Mucosa of stomach (tissue), 1 donor: ENCODE measurements around the gene MPRIP.

Experiments used
- H3K27me3 ChIP-seq: one replicate; pipeline ENCODE4 v1.7.0; 2013; ENCODE audit warnings: mild to moderate bottlenecking, low read length; ENCODE audit not compliant: control insufficient read depth, insufficient read depth
- H3K36me3 ChIP-seq: one replicate; pipeline ENCODE4 v1.7.0; 2013; ENCODE audit warnings: low read length; ENCODE audit not compliant: control insufficient read depth, insufficient read depth
- H3K4me1 ChIP-seq: one replicate; pipeline ENCODE4 v1.7.0; 2013; ENCODE audit warnings: mild to moderate bottlenecking, low read length; ENCODE audit not compliant: control insufficient read depth, insufficient read depth
- H3K4me3 ChIP-seq: one replicate; pipeline ENCODE4 v1.7.0; 2013; ENCODE audit warnings: low read length
- H3K9ac ChIP-seq: one replicate; pipeline ENCODE4 v1.7.0; 2013; ENCODE audit warnings: mild to moderate bottlenecking, low read length, moderate library complexity
- H3K9me3 ChIP-seq: one replicate; pipeline ENCODE4 v1.7.0; 2013; ENCODE audit warnings: mild to moderate bottlenecking, low read length, moderate library complexity; ENCODE audit not compliant: control insufficient read depth
- donor health status: Pancreatic carcinoma.

The MPRIP gene

DNA sequence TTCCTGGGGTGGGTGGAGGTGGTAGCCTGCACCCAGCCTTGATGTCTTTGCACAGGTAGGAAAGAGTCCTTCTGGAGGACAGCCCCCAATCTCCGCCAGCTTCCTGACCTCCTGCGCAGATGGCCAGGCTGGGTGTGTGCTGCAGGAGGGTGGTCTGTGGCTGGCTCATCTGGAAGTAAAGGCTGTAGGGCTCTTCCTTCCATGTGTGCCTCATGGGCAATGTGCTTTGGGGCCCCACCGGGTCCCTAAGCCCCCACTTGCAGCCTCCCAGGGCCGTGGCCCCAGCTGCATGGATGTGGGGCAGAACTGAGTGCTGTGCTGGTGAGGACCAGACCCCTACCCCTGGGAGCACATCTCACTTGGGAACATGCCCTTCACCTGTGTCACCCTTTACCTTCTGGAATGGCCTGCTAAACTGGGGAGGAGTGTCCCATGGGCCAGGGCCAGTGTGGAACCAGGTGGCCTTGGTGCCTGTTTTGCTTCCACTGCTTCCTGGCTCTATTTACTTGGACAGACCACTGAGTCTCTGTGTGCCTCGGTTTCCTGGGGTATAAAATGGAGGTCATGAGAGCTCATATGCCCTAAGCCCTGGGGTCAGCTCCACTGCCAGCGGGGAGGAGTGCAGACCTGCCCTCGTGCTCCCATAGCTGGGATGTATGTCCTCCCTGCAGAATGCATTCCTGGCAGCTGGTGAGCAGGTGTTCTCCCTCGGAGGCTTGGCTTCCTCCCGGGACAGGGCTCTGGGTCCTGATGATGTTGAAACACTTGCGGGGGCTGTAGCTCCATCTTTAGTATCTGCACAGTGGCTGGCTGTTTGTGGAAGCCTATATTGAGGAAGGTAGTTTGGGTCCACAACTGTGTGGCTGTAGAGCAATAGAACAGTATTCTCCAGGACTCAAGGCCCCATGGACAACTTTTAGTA lies 18.0 kb downstream of the MPRIP start:
- no peaks in the 10 kb centered on the region for H3K36me3 ChIP-seq
- no peak overlapping the region for H3K4me3 ChIP-seq
- H3K9ac ChIP-seq: no peak overlapping the region
- H3K4me1 ChIP-seq: peaks cover 50% of the 10 kb centered on the region
- no peaks in the 10 kb centered on the region for H3K27me3 ChIP-seq
- no peaks in the 10 kb centered on the region for H3K9me3 ChIP-seq

- Histone ChIP-seq H3K36me3 (no peaks in the 10 kb centered on the region), H3K27me3 (no peaks in the 10 kb centered on the region), H3K4me1 (peaks cover 43% of the 10 kb centered on the region), H3K4me3 (no peak overlapping the region), H3K9ac (no peak overlapping the region), H3K9me3 (no peaks in the 10 kb centered on the region)
Observed at GRCh38 chr17:17060930-17061329, 18.7 kb downstream of the MPRIP start.

- Histone ChIP-seq H3K36me3 (no peaks in the 10 kb centered on the region), H3K4me1 (peaks cover 37% of the 10 kb centered on the region), H3K27me3 (no peaks in the 10 kb centered on the region), H3K4me3 (no peak overlapping the region), H3K9me3 (no peaks in the 10 kb centered on the region), H3K9ac (no peak overlapping the region)
Observed at GRCh38 chr17:17061516-17061915, 19.3 kb downstream of the MPRIP start.

DNA sequence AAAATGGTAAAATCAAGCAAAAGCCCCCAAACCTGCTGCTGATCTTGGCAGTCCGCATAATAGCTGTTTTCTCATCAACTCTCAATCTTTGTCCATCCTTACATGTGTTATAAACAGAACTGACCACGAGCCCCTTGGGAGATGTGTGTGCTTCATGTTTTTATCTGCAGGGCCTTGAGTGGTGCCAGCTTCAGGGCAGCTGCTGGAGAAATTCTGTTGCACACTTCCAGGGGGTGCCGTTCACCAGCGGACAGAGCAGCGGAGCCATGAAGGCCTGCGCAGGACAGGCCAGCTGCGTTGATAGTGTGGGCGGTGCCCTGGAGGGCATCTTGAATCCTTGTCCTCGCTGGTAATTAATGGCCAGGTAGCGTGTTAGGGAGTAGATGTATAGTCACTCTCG lies 20.1 kb downstream of the MPRIP start:
- no peak overlapping the region for H3K4me3 ChIP-seq
- no peaks in the 10 kb centered on the region for H3K36me3 ChIP-seq
- no peaks in the 10 kb centered on the region for H3K27me3 ChIP-seq
- peaks cover 35% of the 10 kb centered on the region for H3K4me1 ChIP-seq
- H3K9ac ChIP-seq: no peak overlapping the region
- no peaks in the 10 kb centered on the region for H3K9me3 ChIP-seq

DNA sequence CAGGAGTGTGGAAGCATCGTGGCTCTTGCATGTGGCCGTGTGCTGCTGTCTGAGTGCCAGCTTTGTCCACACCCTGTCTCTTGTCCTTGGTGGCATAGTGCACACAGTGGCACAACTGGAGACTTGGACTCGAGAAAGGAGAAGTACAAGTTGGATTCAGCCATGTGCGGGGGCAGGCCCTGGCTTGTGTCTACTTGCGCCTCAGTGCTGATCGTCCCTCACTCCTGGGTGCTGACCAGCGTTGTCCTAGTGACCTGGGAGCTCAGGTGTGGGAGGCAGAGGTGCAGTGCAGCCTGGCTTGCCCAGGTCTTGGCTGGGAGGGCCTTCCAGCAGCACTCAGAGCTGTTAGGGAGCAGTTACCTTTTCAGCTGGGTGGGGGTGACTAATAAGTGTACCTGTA lies 20.6 kb downstream of the MPRIP start:
- Histone ChIP-seq H3K9me3 (no peaks in the 10 kb centered on the region), H3K27me3 (no peaks in the 10 kb centered on the region), H3K9ac (no peak overlapping the region), H3K36me3 (no peaks in the 10 kb centered on the region), H3K4me3 (no peak overlapping the region), H3K4me1 (peaks cover 34% of the 10 kb centered on the region)

- Histone ChIP-seq H3K4me3 (no peak overlapping the region), H3K27me3 (no peaks in the 10 kb centered on the region), H3K4me1 (peaks cover 34% of the 10 kb centered on the region), H3K36me3 (no peaks in the 10 kb centered on the region), H3K9ac (no peak overlapping the region), H3K9me3 (no peaks in the 10 kb centered on the region)
Observed at GRCh38 chr17:17063546-17064122, 21.4 kb downstream of the MPRIP start.

DNA sequence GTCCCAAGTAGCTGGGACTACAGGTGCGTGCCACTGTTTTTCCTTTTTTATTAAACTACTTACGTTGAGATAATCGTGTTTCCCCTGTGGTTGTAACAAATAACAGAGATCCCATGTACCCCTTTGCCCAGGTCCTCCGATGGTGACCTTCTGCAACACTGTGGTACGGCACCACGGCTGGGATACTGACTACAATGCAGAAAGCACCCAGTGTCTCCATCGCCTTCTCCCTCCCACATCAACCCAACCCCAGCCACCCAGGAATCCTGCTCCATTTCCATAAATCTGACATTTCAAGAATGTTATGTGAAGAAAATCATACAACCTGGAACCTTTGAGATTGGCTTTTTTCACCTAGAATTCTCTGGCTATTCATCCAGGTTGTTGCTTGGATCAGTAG lies 22.1 kb downstream of the MPRIP start:
- Histone ChIP-seq H3K36me3 (no peaks in the 10 kb centered on the region), H3K4me3 (no peak overlapping the region), H3K9me3 (no peaks in the 10 kb centered on the region), H3K4me1 (peaks cover 34% of the 10 kb centered on the region), H3K27me3 (no peaks in the 10 kb centered on the region), H3K9ac (no peak overlapping the region)

- Histone ChIP-seq H3K4me1 (peaks cover 43% of the 10 kb centered on the region), H3K27me3 (no peaks in the 10 kb centered on the region), H3K9me3 (no peaks in the 10 kb centered on the region)
Observed at GRCh38 chr17:17066021-17066420, 23.8 kb downstream of the MPRIP start.

GRCh38 chr17:17067257-17067656 lies 25.0 kb downstream of the MPRIP start:
- H3K36me3 ChIP-seq: no peaks in the 10 kb centered on the region
- no peak overlapping the region for H3K9ac ChIP-seq
- H3K27me3 ChIP-seq: no peaks in the 10 kb centered on the region
- peaks cover 45% of the 10 kb centered on the region for H3K4me1 ChIP-seq
- no peaks in the 10 kb centered on the region for H3K9me3 ChIP-seq
- no peak overlapping the region for H3K4me3 ChIP-seq

More at GRCh38 chr17:17066021-17066420, 23.8 kb downstream of the MPRIP start:
- Histone ChIP-seq H3K36me3 (no peaks in the 10 kb centered on the region), H3K4me3 (no peak overlapping the region), H3K9ac (no peak overlapping the region)

- Histone ChIP-seq H3K27me3 (no peaks in the 10 kb centered on the region), H3K9me3 (no peaks in the 10 kb centered on the region), H3K4me1 (peaks cover 47% of the 10 kb centered on the region), H3K9ac (no peak overlapping the region), H3K36me3 (no peaks in the 10 kb centered on the region), H3K4me3 (no peak overlapping the region)
Observed at GRCh38 chr17:17069849-17070248, 27.6 kb downstream of the MPRIP start.

GRCh38 chr17:17070931-17071330 lies 28.7 kb downstream of the MPRIP start:
- Histone ChIP-seq H3K9ac (no peak overlapping the region), H3K27me3 (no peaks in the 10 kb centered on the region), H3K36me3 (no peaks in the 10 kb centered on the region), H3K4me1 (peaks cover 48% of the 10 kb centered on the region), H3K9me3 (no peaks in the 10 kb centered on the region), H3K4me3 (no peak overlapping the region)

GRCh38 chr17:17071531-17072360 lies 29.5 kb downstream of the MPRIP start:
- peaks cover 54% of the 10 kb centered on the region for H3K4me1 ChIP-seq
- H3K4me3 ChIP-seq: no peak overlapping the region
- H3K27me3 ChIP-seq: no peaks in the 10 kb centered on the region
- no peak overlapping the region for H3K9ac ChIP-seq
- H3K36me3 ChIP-seq: no peaks in the 10 kb centered on the region
- H3K9me3 ChIP-seq: no peaks in the 10 kb centered on the region
